K562 (cell line): ENCODE measurements around the gene C22orf42. TPM values are rescaled to one million over a fixed set of nuclear protein-coding genes. Genes with fewer than 3 reads are reported as not detected.
"Not testable (repeated sequence)": the region's sequence is repeated elsewhere in the genome, so short reads cannot be mapped to it uniquely, and the experiment has no call there.

ENCODE experiments used
- ATAC-seq: fragments of 200-7000 bp; cut with Tn5 transposase; 3 replicates; pipeline ENCODE4 v1.9.1; 2020; ENCODE audit warnings: moderate library complexity
- BruUV-seq: library from RNA; stranded (reverse); fragments of 400-500 nt; replicated peaks from 2 replicates; lab custom pipeline; 2021; lab: Mats Ljungman, UMichigan
- CTCF ChIA-PET: fragments of 300-600 bp; formaldehyde crosslinking; extraction: SDS; loops from one replicate; lab custom pipeline; 2021; ENCODE audit warnings: low intra/inter-chr PET ratio; lab: Yijun Ruan, JAX
- POLR2A ChIA-PET: fragments of 300-600, 350-650 bp; sonication (Branson Sonifier 250); formaldehyde crosslinking; extraction: SDS; loops from one replicate; lab custom pipeline; 2021; ENCODE audit warnings: antibody characterized with exemption, inconsistent platforms; lab: Yijun Ruan, JAX
- DNase-seq, 4 experiments: peaks; one replicate each; pipeline versions ENCODE4 v3.0.0 to v3.0.0-alpha.2; 2011 to 2018; ENCODE audit warnings: low spot score in 3 of 4, mixed read lengths in 3 of 4; ENCODE audit errors: extremely low read depth in 1 of 4
- FAIRE-seq: peaks from 2 replicates; lab custom pipeline; 2011; peaks lifted over from hg19 to GRCh38; lab: Jason Lieb, UNC
- H2AFZ ChIP-seq: 2 replicates; pipeline ENCODE4 v1.6.0; 2011; ENCODE audit warnings: low read depth, low read length, control low read depth, inconsistent platforms
- H3K27ac ChIP-seq: fragments of 200-600 bp; 3 replicates; pipeline ENCODE4 v1.8.0; 2011; ENCODE audit warnings: low read depth, mild to moderate bottlenecking, control low read depth, inconsistent platforms, low read length, moderate library complexity, mixed read lengths; ENCODE audit errors: extremely low read depth
- H3K27me3 ChIP-seq, 2 experiments: fragments of 300-600 bp in 1 of 2; 2 replicates in 1 of 2; 3 replicates in 1 of 2; pipeline versions ENCODE4 v1.6.0 to v1.8.0; 2011; ENCODE audit warnings: inconsistent platforms in 2 of 2, low read length in 2 of 2, mild to moderate bottlenecking in 1 of 2, mixed read lengths in 1 of 2, moderate library complexity in 1 of 2; ENCODE audit not compliant: control insufficient read depth in 2 of 2, insufficient read depth in 2 of 2
- H3K36me3 ChIP-seq: fragments of 300-600 bp; 3 replicates; pipeline ENCODE4 v1.8.0; 2011; ENCODE audit warnings: mild to moderate bottlenecking, low read length, inconsistent platforms; ENCODE audit not compliant: control insufficient read depth, insufficient read depth
- H3K4me1 ChIP-seq, 2 experiments: fragments of 200-600 bp in 1 of 2; replicated peaks in 1 of 2; 2 replicates in 1 of 2; 3 replicates in 1 of 2; pipeline versions ENCODE4 v1.5.1 to v1.8.0; 2011; ENCODE audit warnings: inconsistent platforms in 2 of 2, low read length in 2 of 2, mild to moderate bottlenecking in 1 of 2, mixed read lengths in 1 of 2, moderate library complexity in 1 of 2; ENCODE audit not compliant: control insufficient read depth in 2 of 2, insufficient read depth in 2 of 2
- H3K4me2 ChIP-seq: 2 replicates; pipeline ENCODE4 v1.6.1; 2011; ENCODE audit warnings: low read length, control low read depth, inconsistent platforms, mixed read lengths; ENCODE audit not compliant: insufficient read depth
- H3K4me3 ChIP-seq: fragments of 200-600 bp; sonication (generic), shearing (Covaris generic); 2 replicates; pipeline ENCODE4 v1.5.1; 2016; ENCODE audit warnings: control low read depth, inconsistent platforms
- H3K79me2 ChIP-seq: fragments of 200-600 bp; 3 replicates; pipeline ENCODE4 v1.8.0; 2011; ENCODE audit warnings: low read length, inconsistent platforms; ENCODE audit not compliant: control insufficient read depth, insufficient read depth
- H3K9ac ChIP-seq, 2 experiments: 2 replicates each; pipeline versions ENCODE4 v1.6.0 to v1.6.1; 2011; ENCODE audit warnings: low read depth in 2 of 2, low read length in 2 of 2, control low read depth in 1 of 2, inconsistent platforms in 1 of 2, mild to moderate bottlenecking in 1 of 2, mixed read lengths in 1 of 2; ENCODE audit not compliant: insufficient read depth in 1 of 2
- H3K9me1 ChIP-seq: one replicate; pipeline ENCODE4 v1.6.0; 2011; ENCODE audit warnings: inconsistent platforms, mild to moderate bottlenecking, low read length, moderate library complexity; ENCODE audit not compliant: control insufficient read depth, insufficient read depth
- H3K9me3 ChIP-seq: replicated peaks from 2 replicates; pipeline ENCODE4 v1.5.1; 2011; ENCODE audit warnings: low read depth, low read length, inconsistent platforms; ENCODE audit not compliant: control insufficient read depth, insufficient read depth
- H4K20me1 ChIP-seq: replicated peaks from 2 replicates; pipeline ENCODE4 v1.6.1; 2011; ENCODE audit warnings: low read length, inconsistent platforms, mixed read lengths; ENCODE audit not compliant: control insufficient read depth, insufficient read depth
- ZNF146 ChIP-seq: IDR thresholded peaks from one replicate; pipeline ENCODE4 v1.6.1; 2018; ENCODE audit warnings: missing compliant biosample characterization; ENCODE audit not compliant: unreplicated experiment
- WGBS: fragments of 100-300 bp; shearing (Covaris generic); methylation state at CpG from one replicate; pipeline ENCODE4 v1.1.6; 2016; ENCODE audit warnings: low coverage, mixed read lengths; ENCODE audit not compliant: insufficient coverage; ENCODE audit errors: missing lambda C conversion rate; 5-methylcytosine and 5-hydroxymethylcytosine counted together
- in situ Hi-C: fragments of 300-500 bp; cut with MboI; formaldehyde crosslinking; loops from 4 replicates; pipeline ENCODE4 v1.15.0; 2018; ENCODE audit warnings: inconsistent platforms, mixed read lengths
- intact Hi-C: fragments of 100-400 bp; cut with micrococcal nuclease; formaldehyde crosslinking; loops from 2 replicates; pipeline ENCODE4 v1.14.2; 2022
- polyA plus RNA-seq, 8 experiments: library from polyadenylated mRNA; depleted of rRNA in 4 of 8; stranded (reverse) in 5 of 8; unstranded in 3 of 8; fragments of >200 nt; fragmentation: Nextera tagmentation in 2 of 8; fragmentation: Illumina TruSeq in 1 of 8; extraction: Ambion mirVana in 2 of 8; extraction: Trizol in 1 of 8; gene quantifications; 2 replicates each; pipeline versions ENCODE4 v1.2.1 to v1.2.3, GENCODE V29; 2011 to 2014; ENCODE audit warnings: inconsistent platforms in 1 of 8, missing spikeins in 1 of 8
- total RNA-seq, 7 experiments: library from RNA; depleted of rRNA in 6 of 7; stranded (reverse); fragments of >200 nt in 6 of 7; fragmentation: Illumina TruSeq in 2 of 7; extraction: Trizol in 2 of 7; gene quantifications; 2 replicates each; pipeline versions ENCODE4 v1.2.1 to v1.2.3, GENCODE V29; 2011 to 2021; ENCODE audit warnings: low replicate concordance in 1 of 7

Gene C22orf42
- total and polyA plus RNA-seq, 9 of the 15 experiments (the other 6 are each of a cell fraction or from before 2014, with no cell fraction given), result not detected

DNA sequence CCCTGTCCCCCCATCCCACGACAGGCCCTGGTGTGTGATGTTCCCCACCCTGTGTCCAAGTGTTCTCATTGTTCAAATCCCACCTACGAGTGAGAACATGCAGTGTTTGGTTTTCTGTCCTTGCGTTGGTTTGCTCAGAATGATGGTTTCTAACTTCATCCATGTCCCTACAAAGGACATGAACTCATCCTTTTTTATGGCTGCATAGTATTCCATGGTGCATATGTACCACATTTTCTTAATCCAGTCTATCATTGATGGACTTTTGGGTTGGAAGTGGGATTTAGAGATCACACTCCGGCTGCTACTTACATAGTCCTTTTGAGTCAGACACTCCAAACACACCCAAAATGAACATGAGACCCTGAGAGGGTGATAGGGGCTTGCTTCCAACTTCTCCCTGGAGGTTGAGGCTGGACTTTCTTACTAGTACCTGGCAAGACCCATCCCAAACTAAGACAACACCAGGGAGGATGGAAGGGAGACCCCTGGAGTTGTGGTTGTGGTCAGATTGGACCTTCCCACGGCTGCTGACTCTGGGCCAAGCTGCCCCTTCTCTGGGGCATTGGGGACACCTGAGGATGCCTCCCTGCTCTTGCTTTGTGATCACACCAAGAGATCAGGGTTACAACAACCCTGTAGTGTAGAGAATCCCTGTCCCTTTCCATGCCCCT, 38.6 kb upstream of the C22orf42 start:
- FAIRE-seq, H3K9me1 ChIP-seq: not testable (repeated sequence)
- TF ChIP-seq ZNF146 (CRISPR knock-in tag), result peak; percentile 38
- TF ChIP-seq, all 486 proteins: peak for 1; not testable (repeated sequence) for 485
- BruUV-seq, H3K9ac ChIP-seq, ATAC-seq, H3K9me3 ChIP-seq, CTCF ChIA-PET, H4K20me1 ChIP-seq, DNase-seq, H3K4me2 ChIP-seq, H3K79me2 ChIP-seq, H3K27ac ChIP-seq, in situ Hi-C loops, H3K4me3 ChIP-seq, intact Hi-C loops, POLR2A ChIA-PET, H3K36me3 ChIP-seq, H2AFZ ChIP-seq, H3K4me1 ChIP-seq, H3K27me3 ChIP-seq: not testable (repeated sequence)
- WGBS, result 3% methylated on average over 3 of the region's 5 CpGs

DNA sequence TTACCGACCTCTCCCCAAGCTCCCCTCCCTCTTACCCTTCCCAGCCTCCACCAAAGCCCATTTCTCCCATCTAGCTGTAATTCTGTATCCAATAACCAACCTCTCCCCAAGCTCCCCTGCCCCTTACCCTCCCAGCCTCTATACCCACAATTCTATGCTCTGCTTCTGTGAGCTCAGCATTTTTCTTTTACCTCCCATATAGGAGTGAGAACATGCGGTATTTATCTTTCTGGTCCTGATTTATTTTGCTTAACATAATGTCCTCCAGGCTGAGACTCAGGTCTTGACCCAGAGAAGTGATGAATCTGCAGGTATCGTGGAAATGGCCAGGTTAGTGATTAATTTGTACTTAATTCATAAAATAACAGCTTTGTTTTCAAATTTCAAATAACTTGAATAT, 36.8 kb upstream of the C22orf42 start:
- ATAC-seq, in situ Hi-C loops, H3K4me2 ChIP-seq, H3K4me1 ChIP-seq, H3K27me3 ChIP-seq, CTCF ChIA-PET, DNase-seq, intact Hi-C loops, H4K20me1 ChIP-seq, H3K27ac ChIP-seq, BruUV-seq, H3K9me1 ChIP-seq, H3K36me3 ChIP-seq, H3K9me3 ChIP-seq, H2AFZ ChIP-seq, POLR2A ChIA-PET, H3K4me3 ChIP-seq, H3K9ac ChIP-seq, FAIRE-seq, H3K79me2 ChIP-seq: not testable (repeated sequence)
- WGBS, result 0% methylated on average over 3 of the region's 3 CpGs

DNA sequence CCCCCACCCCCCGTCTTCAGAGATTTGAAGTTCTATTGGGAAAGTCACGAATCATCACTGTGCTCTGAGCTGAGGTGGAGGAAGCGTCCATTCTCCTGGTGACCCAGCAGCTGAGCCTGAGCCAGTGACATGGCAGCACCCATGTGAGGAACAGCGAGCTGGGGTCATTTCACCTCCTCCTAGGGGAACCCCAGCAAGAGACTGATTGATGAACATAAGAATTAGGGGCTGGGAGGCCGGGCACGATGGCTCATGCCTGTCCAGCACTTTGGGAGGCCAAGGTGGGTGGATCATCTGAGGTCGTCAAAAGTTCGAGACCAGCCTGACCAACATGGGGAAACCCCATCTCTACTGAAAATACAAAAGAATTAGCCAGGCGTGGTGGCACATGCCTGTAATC, 34.2 kb upstream of the C22orf42 start:
- H3K9me1 ChIP-seq, H3K27me3 ChIP-seq, CTCF ChIA-PET, POLR2A ChIA-PET, H3K36me3 ChIP-seq, intact Hi-C loops, FAIRE-seq, H3K79me2 ChIP-seq, H4K20me1 ChIP-seq, DNase-seq, H3K4me2 ChIP-seq, H3K9me3 ChIP-seq, BruUV-seq, H2AFZ ChIP-seq, H3K4me3 ChIP-seq, in situ Hi-C loops, H3K4me1 ChIP-seq, ATAC-seq, H3K9ac ChIP-seq, H3K27ac ChIP-seq: not testable (repeated sequence)
- WGBS, result 0% methylated on average over 4 of the region's 9 CpGs

DNA sequence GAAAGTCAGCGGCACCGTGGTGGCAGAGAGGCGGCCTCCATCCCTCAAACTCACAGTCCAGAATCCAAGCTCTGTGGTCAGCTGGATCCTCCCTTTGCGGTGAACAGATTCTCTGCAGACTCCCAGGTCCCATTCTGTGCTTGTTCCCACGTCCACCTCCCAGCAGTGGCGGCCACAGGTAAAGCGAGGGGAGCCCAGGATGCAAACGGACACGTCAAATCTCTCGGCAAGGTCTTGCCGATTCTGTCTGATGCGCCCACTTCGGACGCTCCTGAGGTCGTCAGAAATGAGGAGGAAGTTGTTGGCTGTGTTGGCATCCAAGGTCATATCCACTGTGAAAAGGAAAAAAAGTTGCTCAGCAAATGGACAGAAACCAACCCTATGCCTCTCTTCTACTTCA, 31.9 kb upstream of the C22orf42 start:
- FAIRE-seq, H3K4me3 ChIP-seq, H3K9ac ChIP-seq, H4K20me1 ChIP-seq, H3K9me1 ChIP-seq, H3K36me3 ChIP-seq, H2AFZ ChIP-seq, BruUV-seq, H3K4me2 ChIP-seq, H3K79me2 ChIP-seq, CTCF ChIA-PET, H3K9me3 ChIP-seq, POLR2A ChIA-PET, in situ Hi-C loops, H3K4me1 ChIP-seq, H3K27ac ChIP-seq, ATAC-seq, intact Hi-C loops, H3K27me3 ChIP-seq, DNase-seq: not testable (repeated sequence)
- 0% methylated on average over 7 of the region's 15 CpGs for WGBS
